Parathyroid adenoma (tissue), 2 donors: ENCODE measurements around the gene CKLF.
A peak's percentile ranks its signal among the peaks of the same experiment; 100 is the strongest.

ENCODE experiments used
- H2AFZ ChIP-seq: fragments of 300-600 bp; sonication (generic); one replicate; pipeline ENCODE4 v1.7.0; 2017; ENCODE audit warnings: antibody characterized with exemption, mild to moderate bottlenecking
- H3K27ac ChIP-seq: fragments of 300-600 bp; sonication (generic); one replicate; pipeline ENCODE4 v1.7.0; 2017
- H3K27me3 ChIP-seq: fragments of 300-600 bp; sonication (generic); one replicate; pipeline ENCODE4 v1.7.0; 2017; ENCODE audit warnings: low read length; ENCODE audit not compliant: control insufficient read depth, insufficient read depth
- H3K36me3 ChIP-seq: fragments of 300-600 bp; sonication (generic); one replicate; pipeline ENCODE4 v1.7.0; 2017; ENCODE audit warnings: low read length; ENCODE audit not compliant: control insufficient read depth, insufficient read depth
- H3K4me1 ChIP-seq: fragments of 300-600 bp; sonication (generic); one replicate; pipeline ENCODE4 v1.7.0; 2017; ENCODE audit warnings: control low read depth
- H3K4me2 ChIP-seq: fragments of 300-600 bp; sonication (generic); one replicate; pipeline ENCODE4 v1.7.0; 2017; ENCODE audit warnings: low read length
- H3K4me3 ChIP-seq: fragments of 300-600 bp; sonication (generic); one replicate; pipeline ENCODE4 v1.7.0; 2017; ENCODE audit warnings: low read depth, low read length
- H3K79me2 ChIP-seq: fragments of 300-600 bp; sonication (generic); one replicate; pipeline ENCODE4 v1.7.0; 2017; ENCODE audit warnings: control low read depth
- H3K9ac ChIP-seq: fragments of 300-600 bp; sonication (generic); one replicate; pipeline ENCODE4 v1.7.0; 2017; ENCODE audit warnings: mild to moderate bottlenecking
- H3K9me3 ChIP-seq: fragments of 300-600 bp; sonication (generic); one replicate; pipeline ENCODE4 v1.7.0; 2017; ENCODE audit warnings: low read length; ENCODE audit not compliant: control insufficient read depth
- CTCF ChIP-seq: fragments of 300-600 bp; sonication (generic); IDR thresholded peaks from one replicate; pipeline ENCODE4 v1.7.0; 2017; ENCODE audit warnings: antibody characterized with exemption, mild to moderate bottlenecking
- donor health status: primary hyperparathyroidism.

CKLF gene

GRCh38 chr16:66543541-66543940, 8.8 kb upstream of the CKLF start:
- Histone ChIP-seq H2AFZ (no peak overlapping the region), H3K27me3 (no peaks in the 10 kb centered on the region), H3K27ac (no peak overlapping the region), H3K79me2 (no peaks in the 10 kb centered on the region), H3K9me3 (no peaks in the 10 kb centered on the region), H3K9ac (no peak overlapping the region), H3K4me1 (no peaks in the 10 kb centered on the region), H3K36me3 (no peaks in the 10 kb centered on the region), H3K4me2 (no peak overlapping the region), H3K4me3 (no peak overlapping the region)
- no peak for TF ChIP-seq CTCF

- TF ChIP-seq CTCF: no peak
- Histone ChIP-seq H3K9me3 (no peaks in the 10 kb centered on the region), H3K27me3 (no peaks in the 10 kb centered on the region), H3K9ac (no peak overlapping the region), H3K79me2 (no peaks in the 10 kb centered on the region), H2AFZ (no peak overlapping the region), H3K27ac (no peak overlapping the region), H3K4me2 (no peak overlapping the region), H3K36me3 (no peaks in the 10 kb centered on the region), H3K4me3 (no peak overlapping the region), H3K4me1 (peaks cover 6% of the 10 kb centered on the region)
Measured at GRCh38 chr16:66544016-66544757, 8.2 kb upstream of the CKLF start.

GRCh38 chr16:66547101-66547989, 5.0 kb upstream of the CKLF start:
- H3K27ac ChIP-seq: no peak overlapping the region
- no peak overlapping the region for H3K4me2 ChIP-seq
- no peaks in the 10 kb centered on the region for H3K36me3 ChIP-seq
- peaks cover 4% of the 10 kb centered on the region for H3K79me2 ChIP-seq
- no peaks in the 10 kb centered on the region for H3K27me3 ChIP-seq
- H3K4me3 ChIP-seq: no peak overlapping the region
- peaks cover 15% of the 10 kb centered on the region for H3K4me1 ChIP-seq
- no peak overlapping the region for H2AFZ ChIP-seq
- no peak overlapping the region for H3K9ac ChIP-seq
- no peaks in the 10 kb centered on the region for H3K9me3 ChIP-seq
- no peak for TF ChIP-seq CTCF

GRCh38 chr16:66548068-66548467, 4.3 kb upstream of the CKLF start:
- H2AFZ ChIP-seq: no peak overlapping the region
- H3K4me2 ChIP-seq: no peak overlapping the region
- no peaks in the 10 kb centered on the region for H3K9me3 ChIP-seq
- H3K4me3 ChIP-seq: no peak overlapping the region
- H3K79me2 ChIP-seq: peaks cover 6% of the 10 kb centered on the region
- no peaks in the 10 kb centered on the region for H3K27me3 ChIP-seq
- peaks cover 15% of the 10 kb centered on the region for H3K4me1 ChIP-seq
- no peaks in the 10 kb centered on the region for H3K36me3 ChIP-seq
- TF ChIP-seq CTCF: no peak
- H3K9ac ChIP-seq: no peak overlapping the region
- peak overlapping the region; percentile 83 for H3K27ac ChIP-seq
